CD4-positive, alpha-beta memory T cell (primary cell): Measurements from ENCODE around the gene ROBO1. TPM values are rescaled to one million over a fixed set of nuclear protein-coding genes. Genes with fewer than 3 reads are reported as not detected.
"Not testable (repeated sequence)": the region's sequence is repeated elsewhere in the genome, so short reads cannot be mapped to it uniquely, and the experiment has no call there.

ENCODE experiments used
- CTCF ChIA-PET: fragments of 350-600 bp; sonication (Branson Sonifier 250); formaldehyde crosslinking; loops from one replicate; lab custom pipeline; 2021; ENCODE audit warnings: inconsistent platforms; ENCODE audit not compliant: partially characterized antibody; lab: Charles Lee
- POLR2A ChIA-PET: fragments of 350-600 bp; sonication (Branson Sonifier 250); formaldehyde crosslinking; loops from one replicate; lab custom pipeline; 2021; ENCODE audit not compliant: partially characterized antibody; lab: Charles Lee
- DNase-seq, 5 donors: peaks; one replicate each; pipeline versions ENCODE4 v3.0.0 to v3.0.0-alpha.2; 2020 to 2022; ENCODE audit warnings: mixed read lengths in 1 of 5
- H3K27ac ChIP-seq: one replicate; pipeline ENCODE4 v1.7.0; 2013; ENCODE audit warnings: low read depth, low read length
- H3K27me3 ChIP-seq: 2 replicates; pipeline ENCODE4 v1.7.0; 2013; ENCODE audit warnings: mild to moderate bottlenecking, low read length, moderate library complexity; ENCODE audit not compliant: insufficient read depth
- H3K36me3 ChIP-seq: 2 replicates; pipeline ENCODE4 v1.7.0; 2013; ENCODE audit warnings: mild to moderate bottlenecking, low read length, moderate library complexity; ENCODE audit not compliant: insufficient read depth
- H3K4me1 ChIP-seq: 2 replicates; pipeline ENCODE4 v1.7.0; 2013; ENCODE audit warnings: mild to moderate bottlenecking, low read length, moderate library complexity; ENCODE audit not compliant: insufficient read depth
- H3K4me3 ChIP-seq, 2 donors: one replicate each; pipeline ENCODE4 v1.7.0; 2013; ENCODE audit warnings: low read length in 2 of 2, mild to moderate bottlenecking in 1 of 2
- H3K9me3 ChIP-seq, 2 donors: one replicate each; pipeline ENCODE4 v1.7.0; 2013; ENCODE audit warnings: low read length in 2 of 2, control low read depth in 1 of 2; ENCODE audit not compliant: control insufficient read depth in 1 of 2
- H3K27ac Mint-ChIP-seq, 7 donors: one replicate each; pipeline ENCODE4 v1.8.0; 2020 to 2021; ENCODE audit warnings: mixed read lengths in 7 of 7, mild to moderate bottlenecking in 6 of 7, inconsistent platforms in 3 of 7, moderate library complexity in 3 of 7
- H3K27me3 Mint-ChIP-seq, 2 donors: one replicate each; pipeline ENCODE4 v1.8.0; 2020 to 2021; ENCODE audit warnings: mixed read lengths in 2 of 2
- H3K36me3 Mint-ChIP-seq, 2 donors: one replicate each; pipeline ENCODE4 v1.8.0; 2020 to 2021; ENCODE audit warnings: mixed read lengths in 2 of 2, inconsistent platforms in 1 of 2, mild to moderate bottlenecking in 1 of 2
- H3K4me1 Mint-ChIP-seq, 4 donors: one replicate each; pipeline ENCODE4 v1.8.0; 2020 to 2021; ENCODE audit warnings: mixed read lengths in 4 of 4, mild to moderate bottlenecking in 1 of 4
- H3K4me3 Mint-ChIP-seq, 8 donors: one replicate each; pipeline ENCODE4 v1.8.0; 2020 to 2021; ENCODE audit warnings: mixed read lengths in 8 of 8, mild to moderate bottlenecking in 7 of 8, moderate library complexity in 6 of 8, inconsistent platforms in 3 of 8
- H3K9me3 Mint-ChIP-seq, 8 donors: one replicate each; pipeline ENCODE4 v1.8.0; 2020 to 2021; ENCODE audit warnings: mixed read lengths in 8 of 8, mild to moderate bottlenecking in 5 of 8, inconsistent platforms in 3 of 8, moderate library complexity in 1 of 8
- intact Hi-C: fragments of 100-400 bp; cut with micrococcal nuclease; formaldehyde crosslinking; loops from one replicate; pipeline ENCODE4 v1.15.1; 2023
- polyA plus RNA-seq, 2 donors: library from polyadenylated mRNA; unstranded; fragments of 300-500 nt; fragmentation: Illumina TruSeq; gene quantifications; one replicate each; pipeline ENCODE4 v1.2.3, GENCODE V29; 2021
- total RNA-seq, 2 experiments: library from RNA; stranded (reverse); gene quantifications; one replicate each; pipeline ENCODE4 v1.2.3, GENCODE V29; 2021

The ROBO1 gene
- total and polyA plus RNA-seq, 4 experiments from 2014 or later: not detected

DNA sequence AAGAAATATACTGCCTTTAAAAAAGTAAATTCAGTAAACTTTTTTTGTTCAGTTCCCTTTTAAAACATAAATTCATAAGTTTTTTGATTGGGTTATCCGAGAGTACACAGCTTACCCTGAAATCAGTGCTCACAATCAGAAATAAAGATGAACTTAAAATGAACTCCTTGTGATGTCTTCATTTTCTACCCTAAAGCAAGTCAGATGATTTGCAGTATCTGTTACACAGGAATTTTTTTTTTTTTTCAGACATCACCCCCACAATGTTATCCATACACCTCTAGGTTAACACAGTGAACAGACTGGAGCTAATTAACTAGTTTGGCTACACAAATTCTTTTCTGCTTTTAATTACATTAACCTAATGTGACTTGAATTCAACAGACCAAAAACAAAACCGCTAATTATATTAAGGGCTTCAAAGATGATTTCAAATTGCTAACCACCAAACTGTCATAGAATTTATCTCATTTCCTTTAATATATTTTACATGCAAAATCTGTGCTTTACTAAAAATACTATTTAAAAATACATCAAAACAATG, 1042.0 kb downstream of the ROBO1 start:
- no peak for DNase-seq
- Histone ChIP-seq H3K36me3 (no peaks in the 10 kb centered on the region), H3K27me3 (no peaks in the 10 kb centered on the region), H3K4me3 (no peak overlapping the region), H3K9me3 (no peaks in the 10 kb centered on the region), H3K27ac (no peak overlapping the region), H3K4me1 (no peaks in the 10 kb centered on the region)
- intact Hi-C loops: no loop called here
- Mint-ChIP-seq H3K36me3 (no peaks in the 10 kb centered on the region), H3K27me3 (no peaks in the 10 kb centered on the region), H3K27ac (no peak overlapping the region), H3K4me3 (no peak overlapping the region), H3K4me1 (no peaks in the 10 kb centered on the region), H3K9me3 (peaks cover 0 to 8% (median 3%) of the 10 kb centered on the region in 8 donors)
- ChIA-PET CTCF (no interaction called here), POLR2A (no interaction called here)

DNA sequence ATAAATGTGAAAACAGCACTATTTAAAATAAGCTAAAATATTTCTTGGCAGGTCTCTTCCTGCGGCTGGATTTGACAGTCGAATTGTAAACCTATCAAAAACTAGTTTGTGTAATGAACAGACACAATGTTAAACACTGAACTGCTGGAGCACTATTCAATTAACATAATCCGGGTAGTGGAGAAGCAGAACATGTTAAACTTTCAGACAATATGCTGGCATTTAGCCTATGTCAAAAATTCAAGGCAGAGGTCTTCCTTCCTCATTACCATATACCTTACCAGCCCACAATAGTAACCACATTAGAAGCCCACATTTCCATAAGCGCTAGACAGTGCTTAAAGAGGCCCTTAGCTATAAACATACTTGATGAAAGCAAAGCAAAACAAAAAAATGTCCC, 1042.9 kb downstream of the ROBO1 start:
- H3K4me3 ChIP-seq: no peak overlapping the region
- Mint-ChIP-seq H3K9me3 (peaks cover 0 to 7% (median 2%) of the 10 kb centered on the region in 8 donors), H3K4me1 (no peaks in the 10 kb centered on the region), H3K4me3 (no peak overlapping the region), H3K27me3 (no peaks in the 10 kb centered on the region), H3K36me3 (no peaks in the 10 kb centered on the region), H3K27ac (no peak overlapping the region)
- H3K36me3 ChIP-seq: no peaks in the 10 kb centered on the region
- no peaks in the 10 kb centered on the region for H3K27me3 ChIP-seq
- no peaks in the 10 kb centered on the region for H3K4me1 ChIP-seq
- no peak overlapping the region for H3K27ac ChIP-seq
- ChIA-PET POLR2A (no interaction called here), CTCF (no interaction called here)
- intact Hi-C loops: no loop called here
- H3K9me3 ChIP-seq: no peaks in the 10 kb centered on the region
- no peak for DNase-seq

GRCh38 chr3:78724364-78724763, 1043.4 kb downstream of the ROBO1 start:
- H3K9me3 ChIP-seq, POLR2A ChIA-PET, H3K27ac ChIP-seq, H3K27me3 ChIP-seq, H3K4me1 Mint-ChIP-seq, intact Hi-C loops, H3K36me3 Mint-ChIP-seq, H3K4me1 ChIP-seq, H3K27ac Mint-ChIP-seq, H3K27me3 Mint-ChIP-seq, H3K9me3 Mint-ChIP-seq, H3K4me3 Mint-ChIP-seq, H3K4me3 ChIP-seq, H3K36me3 ChIP-seq, CTCF ChIA-PET, DNase-seq: not testable (repeated sequence)

- CTCF ChIA-PET: interaction anchor here (1.0 kb wide), 1 partner anchor 9 kb away, joined by 3 read pairs; no protein-coding TSS in a partner anchor
- no peaks in the 10 kb centered on the region for H3K9me3 ChIP-seq
- intact Hi-C loops: no loop called here
- no peak overlapping the region for H3K4me3 ChIP-seq
- no peak overlapping the region for H3K27ac ChIP-seq
- Mint-ChIP-seq H3K4me3 (no peak overlapping the region), H3K9me3 (peaks cover 0 to 14% (median 3%) of the 10 kb centered on the region in 8 donors), H3K27me3 (no peaks in the 10 kb centered on the region), H3K36me3 (no peaks in the 10 kb centered on the region), H3K4me1 (no peaks in the 10 kb centered on the region), H3K27ac (no peak overlapping the region)
- POLR2A ChIA-PET: no interaction called here
- DNase-seq: no peak
- no peaks in the 10 kb centered on the region for H3K4me1 ChIP-seq
- no peaks in the 10 kb centered on the region for H3K36me3 ChIP-seq
- no peaks in the 10 kb centered on the region for H3K27me3 ChIP-seq
Observed at GRCh38 chr3:78721771-78722543, 1045.8 kb downstream of the ROBO1 start.

GRCh38 chr3:78718707-78719106, 1049.1 kb downstream of the ROBO1 start:
- ChIA-PET CTCF (no interaction called here), POLR2A (no interaction called here)
- Mint-ChIP-seq H3K9me3 (peaks cover 0 to 19% (median 8%) of the 10 kb centered on the region in 8 donors), H3K27ac (no peak overlapping the region), H3K4me1 (no peaks in the 10 kb centered on the region), H3K36me3 (no peaks in the 10 kb centered on the region), H3K4me3 (no peak overlapping the region), H3K27me3 (no peaks in the 10 kb centered on the region)
- Histone ChIP-seq H3K27ac (no peak overlapping the region), H3K27me3 (no peaks in the 10 kb centered on the region), H3K4me3 (no peak overlapping the region), H3K36me3 (no peaks in the 10 kb centered on the region), H3K9me3 (no peaks in the 10 kb centered on the region), H3K4me1 (no peaks in the 10 kb centered on the region)
- intact Hi-C loops: no loop called here
- no peak for DNase-seq

GRCh38 chr3:78717041-78717440, 1050.8 kb downstream of the ROBO1 start:
- Histone ChIP-seq H3K27me3 (no peaks in the 10 kb centered on the region), H3K27ac (no peak overlapping the region), H3K9me3 (no peaks in the 10 kb centered on the region), H3K4me3 (no peak overlapping the region), H3K36me3 (no peaks in the 10 kb centered on the region), H3K4me1 (no peaks in the 10 kb centered on the region)
- H3K9me3 Mint-ChIP-seq: peaks cover 0 to 20% (median 9%) of the 10 kb centered on the region in 8 donors
- H3K4me3 Mint-ChIP-seq: no peak overlapping the region
- no peaks in the 10 kb centered on the region for H3K27me3 Mint-ChIP-seq
- intact Hi-C loops: no loop called here
- H3K4me1 Mint-ChIP-seq: no peaks in the 10 kb centered on the region
- H3K36me3 Mint-ChIP-seq: no peaks in the 10 kb centered on the region
- peak in 1 of 5 donors; percentile 13 for DNase-seq
- H3K27ac Mint-ChIP-seq: no peak overlapping the region
- POLR2A ChIA-PET: no interaction called here
- CTCF ChIA-PET: no interaction called here

DNA sequence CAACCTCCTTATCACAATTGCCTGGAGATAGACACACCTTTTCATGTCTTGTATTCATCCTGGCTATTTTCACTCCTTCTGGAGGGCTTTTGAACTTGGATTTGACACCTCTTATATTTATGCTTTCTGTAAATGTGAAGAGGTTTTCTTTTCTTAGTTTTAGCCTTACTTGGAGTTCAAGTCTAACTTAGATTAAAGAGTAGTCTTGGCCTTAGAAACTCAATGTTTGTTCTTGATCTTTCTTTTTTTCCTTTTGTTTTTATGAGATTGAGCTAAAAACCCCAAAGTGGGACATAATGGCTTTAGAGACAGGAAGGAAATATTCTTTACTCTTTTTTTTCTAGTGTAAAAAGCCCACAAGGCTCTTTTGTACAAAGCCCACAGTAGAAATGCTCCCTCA, 1054.9 kb downstream of the ROBO1 start:
- Mint-ChIP-seq H3K4me3 (no peak overlapping the region), H3K4me1 (no peaks in the 10 kb centered on the region), H3K27ac (no peak overlapping the region), H3K9me3 (peaks cover 0 to 17% (median 12%) of the 10 kb centered on the region in 8 donors), H3K36me3 (no peaks in the 10 kb centered on the region), H3K27me3 (no peaks in the 10 kb centered on the region)
- intact Hi-C loops: no loop called here
- DNase-seq: no peak
- Histone ChIP-seq H3K27ac (no peak overlapping the region), H3K4me1 (no peaks in the 10 kb centered on the region), H3K36me3 (no peaks in the 10 kb centered on the region), H3K9me3 (no peaks in the 10 kb centered on the region), H3K4me3 (no peak overlapping the region), H3K27me3 (no peaks in the 10 kb centered on the region)
- POLR2A ChIA-PET: no interaction called here
- CTCF ChIA-PET: no interaction called here
